Muscle of leg (tissue), 11 donors: ENCODE measurements around the gene SIK3. TPM values are rescaled to one million over a fixed set of nuclear protein-coding genes. Genes with fewer than 3 reads are reported as not detected.

Source experiments
- DNase-seq: peaks from one replicate; pipeline ENCODE4 v3.0.0; 2013
- H3K27ac ChIP-seq: one replicate; pipeline ENCODE4 v1.5.1; 2013; ENCODE audit warnings: mild to moderate bottlenecking, low read length, control low read depth
- H3K27me3 ChIP-seq: one replicate; pipeline ENCODE4 v1.6.1; 2013; ENCODE audit warnings: low read length; ENCODE audit not compliant: control insufficient read depth, insufficient read depth
- H3K36me3 ChIP-seq: one replicate; pipeline ENCODE4 v1.6.1; 2013; ENCODE audit warnings: low read length; ENCODE audit not compliant: control insufficient read depth, insufficient read depth
- H3K4me1 ChIP-seq: one replicate; pipeline ENCODE4 v1.6.1; 2013; ENCODE audit warnings: low read length; ENCODE audit not compliant: control insufficient read depth, insufficient read depth
- H3K4me3 ChIP-seq: one replicate; pipeline ENCODE4 v1.5.1; 2013; ENCODE audit warnings: low read length, control low read depth
- H3K9me3 ChIP-seq: replicated peaks from 2 replicates; pipeline ENCODE4 v1.6.1; 2013; ENCODE audit warnings: low read depth, low read length; ENCODE audit not compliant: control insufficient read depth
- WGBS: methylation state at CpG from one replicate; pipeline ENCODE4 v1.1.5; 2013; ENCODE audit warnings: missing lambda C conversion rate; ENCODE audit not compliant: insufficient coverage; 5-methylcytosine and 5-hydroxymethylcytosine counted together
- polyA plus RNA-seq, 8 donors: library from polyadenylated mRNA; unstranded; fragments of 120-200 nt; gene quantifications; one replicate each; pipeline versions ENCODE4 v1.2.1 to v1.2.3, GENCODE V29; 2013; ENCODE audit warnings: inconsistent platforms in 1 of 8, low replicate concordance in 1 of 8; ENCODE audit not compliant: insufficient read length in 8 of 8, insufficient read depth in 1 of 8
- total RNA-seq: library from RNA; stranded (reverse); fragments of 120-200 nt; gene quantifications from one replicate; pipeline ENCODE4 v1.2.4, GENCODE V29; 2013

Gene SIK3
- total and polyA plus RNA-seq, 9 donors = 20.0 to 35.0 (median 29.5) TPM

DNA sequence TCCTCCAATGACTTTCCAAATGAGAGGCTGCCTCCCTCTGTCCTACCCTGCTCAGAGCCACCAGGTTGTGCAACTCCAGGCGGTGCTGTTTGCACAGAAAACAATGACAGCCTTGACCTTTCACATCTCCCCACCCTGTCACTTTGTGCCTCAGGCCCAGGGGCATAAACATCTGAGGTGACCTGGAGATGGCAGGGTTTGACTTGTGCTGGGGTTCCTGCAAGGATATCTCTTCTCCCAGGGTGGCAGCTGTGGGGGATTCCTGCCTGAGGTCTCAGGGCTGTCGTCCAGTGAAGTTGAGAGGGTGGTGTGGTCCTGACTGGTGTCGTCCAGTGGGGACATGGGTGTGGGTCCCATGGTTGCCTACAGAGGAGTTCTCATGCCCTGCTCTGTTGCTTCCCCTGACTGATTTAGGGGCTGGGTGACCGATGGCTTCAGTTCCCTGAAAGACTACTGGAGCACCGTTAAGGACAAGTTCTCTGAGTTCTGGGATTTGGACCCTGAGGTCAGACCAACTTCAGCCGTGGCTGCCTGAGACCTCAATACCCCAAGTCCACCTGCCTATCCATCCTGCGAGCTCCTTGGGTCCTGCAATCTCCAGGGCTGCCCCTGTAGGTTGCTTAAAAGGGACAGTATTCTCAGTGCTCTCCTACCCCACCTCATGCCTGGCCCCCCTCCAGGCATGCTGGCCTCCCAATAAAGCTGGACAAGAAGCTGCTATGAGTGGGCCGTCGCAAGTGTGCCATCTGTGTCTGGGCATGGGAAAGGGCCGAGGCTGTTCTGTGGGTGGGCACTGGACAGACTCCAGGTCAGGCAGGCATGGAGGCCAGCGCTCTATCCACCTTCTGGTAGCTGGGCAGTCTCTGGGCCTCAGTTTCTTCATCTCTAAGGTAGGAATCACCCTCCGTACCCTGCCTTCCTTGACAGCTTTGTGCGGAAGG, 265.6 kb downstream of the SIK3 start:
- 80% methylated on average over 7 of the region's 13 CpGs for WGBS
- Histone ChIP-seq H3K36me3 (no peaks in the 10 kb centered on the region), H3K27me3 (no peaks in the 10 kb centered on the region), H3K9me3 (no peaks in the 10 kb centered on the region), H3K4me3 (no peak overlapping the region), H3K4me1 (peaks cover 22% of the 10 kb centered on the region), H3K27ac (no peak overlapping the region)
- DNase-seq = no peak

GRCh38 chr11:116831790-116832349, 266.4 kb downstream of the SIK3 start:
- no peak for DNase-seq
- Histone ChIP-seq H3K27ac (no peak overlapping the region), H3K9me3 (no peaks in the 10 kb centered on the region), H3K4me3 (no peak overlapping the region), H3K4me1 (peaks cover 22% of the 10 kb centered on the region), H3K36me3 (no peaks in the 10 kb centered on the region), H3K27me3 (no peaks in the 10 kb centered on the region)
- 95% methylated on average over 2 of the region's 7 CpGs for WGBS

GRCh38 chr11:116830184-116830912, 267.9 kb downstream of the SIK3 start:
- Histone ChIP-seq H3K9me3 (no peaks in the 10 kb centered on the region), H3K4me1 (peaks cover 11% of the 10 kb centered on the region), H3K36me3 (no peaks in the 10 kb centered on the region), H3K27me3 (no peaks in the 10 kb centered on the region), H3K4me3 (no peak overlapping the region), H3K27ac (no peak overlapping the region)
- 92% methylated on average over 13 of the region's 17 CpGs for WGBS
- no peak for DNase-seq

DNA sequence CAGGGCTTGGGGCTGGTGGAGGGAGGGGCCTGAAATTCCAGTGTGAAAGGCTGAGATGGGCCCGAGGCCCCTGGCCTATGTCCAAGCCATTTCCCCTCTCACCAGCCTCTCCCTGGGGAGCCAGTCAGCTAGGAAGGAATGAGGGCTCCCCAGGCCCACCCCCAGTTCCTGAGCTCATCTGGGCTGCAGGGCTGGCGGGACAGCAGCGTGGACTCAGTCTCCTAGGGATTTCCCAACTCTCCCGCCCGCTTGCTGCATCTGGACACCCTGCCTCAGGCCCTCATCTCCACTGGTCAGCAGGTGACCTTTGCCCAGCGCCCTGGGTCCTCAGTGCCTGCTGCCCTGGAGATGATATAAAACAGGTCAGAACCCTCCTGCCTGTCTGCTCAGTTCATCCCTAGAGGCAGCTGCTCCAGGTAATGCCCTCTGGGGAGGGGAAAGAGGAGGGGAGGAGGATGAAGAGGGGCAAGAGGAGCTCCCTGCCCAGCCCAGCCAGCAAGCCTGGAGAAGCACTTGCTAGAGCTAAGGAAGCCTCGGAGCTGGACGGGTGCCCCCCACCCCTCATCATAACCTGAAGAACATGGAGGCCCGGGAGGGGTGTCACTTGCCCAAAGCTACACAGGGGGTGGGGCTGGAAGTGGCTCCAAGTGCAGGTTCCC, 268.6 kb downstream of the SIK3 start, which contains the start of gene APOC3:
TSS of gene APOC3 (plus strand) at position 383 of the 659 bp plus-strand sequence. CDS start 676 bp downstream, outside the sequence.
- DNase-seq = no peak
- Histone ChIP-seq H3K27ac (no peak within 1 kb of the TSS), H3K27me3 (no peaks in the 10 kb centered on the region), H3K36me3 (no peaks in the 10 kb centered on the region), H3K4me1 (peaks cover 4% of the 10 kb centered on the region), H3K4me3 (no peak within 1 kb of the TSS), H3K9me3 (no peaks in the 10 kb centered on the region)
- 73% methylated on average over 5 of the region's 9 CpGs for WGBS

DNA sequence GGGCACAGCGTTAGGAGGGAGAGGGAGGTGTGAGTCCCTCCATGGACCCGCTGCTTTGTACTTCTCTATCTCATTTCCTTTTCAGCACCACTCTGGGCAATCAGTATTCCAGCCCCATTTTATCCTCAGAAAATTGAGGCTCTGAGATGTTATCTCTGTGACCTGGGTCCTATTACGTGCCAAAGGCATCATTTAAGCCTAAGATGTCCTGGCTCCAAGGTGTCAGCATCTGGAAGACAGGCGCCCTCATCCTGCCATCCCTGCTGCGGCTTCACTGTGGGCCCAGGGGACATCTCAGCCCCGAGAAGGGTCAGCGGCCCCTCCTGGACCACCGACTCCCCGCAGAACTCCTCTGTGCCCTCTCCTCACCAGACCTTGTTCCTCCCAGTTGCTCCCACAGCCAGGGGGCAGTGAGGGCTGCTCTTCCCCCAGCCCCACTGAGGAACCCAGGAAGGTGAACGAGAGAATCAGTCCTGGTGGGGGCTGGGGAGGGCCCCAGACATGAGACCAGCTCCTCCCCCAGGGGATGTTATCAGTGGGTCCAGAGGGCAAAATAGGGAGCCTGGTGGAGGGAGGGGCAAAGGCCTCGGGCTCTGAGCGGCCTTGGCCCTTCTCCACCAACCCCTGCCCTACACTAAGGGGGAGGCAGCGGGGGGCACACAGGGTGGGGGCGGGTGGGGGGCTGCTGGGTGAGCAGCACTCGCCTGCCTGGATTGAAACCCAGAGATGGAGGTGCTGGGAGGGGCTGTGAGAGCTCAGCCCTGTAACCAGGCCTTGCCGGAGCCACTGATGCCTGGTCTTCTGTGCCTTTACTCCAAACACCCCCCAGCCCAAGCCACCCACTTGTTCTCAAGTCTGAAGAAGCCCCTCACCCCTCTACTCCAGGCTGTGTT, 269.4 kb downstream of the SIK3 start:
- Histone ChIP-seq H3K27ac (no peak overlapping the region), H3K36me3 (no peaks in the 10 kb centered on the region), H3K27me3 (no peaks in the 10 kb centered on the region), H3K9me3 (no peaks in the 10 kb centered on the region), H3K4me1 (peaks cover 3% of the 10 kb centered on the region), H3K4me3 (no peak overlapping the region)
- WGBS = 44% methylated on average over 4 of the region's 16 CpGs
- DNase-seq = no peak

DNA sequence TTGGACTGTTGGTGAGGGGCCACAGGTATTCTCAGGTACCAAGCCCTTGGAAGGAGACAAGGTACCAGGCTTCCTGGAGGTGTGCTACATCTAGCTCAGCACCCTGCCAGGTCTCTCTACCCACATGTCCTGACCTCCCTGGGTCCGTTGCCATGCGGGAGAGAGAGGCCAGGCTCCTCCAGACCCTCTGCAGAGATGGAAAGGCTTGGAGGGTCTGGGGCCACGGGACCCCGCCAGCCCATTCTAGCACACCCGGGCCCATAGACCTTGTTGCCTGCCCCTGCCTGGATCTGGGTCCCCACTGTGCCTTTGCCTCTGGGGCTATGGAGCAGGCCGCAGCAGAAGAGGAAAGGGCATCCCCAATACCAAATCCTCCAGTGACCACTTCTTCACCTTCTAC, 270.8 kb downstream of the SIK3 start:
- no peaks in the 10 kb centered on the region for H3K9me3 ChIP-seq
- no peak for DNase-seq
- WGBS = 87% methylated on average over 5 of the region's 6 CpGs
- H3K4me1 ChIP-seq = peaks cover 3% of the 10 kb centered on the region
- H3K27me3 ChIP-seq = no peaks in the 10 kb centered on the region
- no peak overlapping the region for H3K4me3 ChIP-seq
- H3K36me3 ChIP-seq = no peaks in the 10 kb centered on the region
- H3K27ac ChIP-seq = no peak overlapping the region

- no peak overlapping the region for H3K4me3 ChIP-seq
- H3K9me3 ChIP-seq = no peaks in the 10 kb centered on the region
- H3K36me3 ChIP-seq = no peaks in the 10 kb centered on the region
- WGBS = 40% methylated on average over 8 of the region's 9 CpGs
- H3K27me3 ChIP-seq = no peaks in the 10 kb centered on the region
- no peak overlapping the region for H3K27ac ChIP-seq
- DNase-seq = no peak
- H3K4me1 ChIP-seq = peaks cover 3% of the 10 kb centered on the region
These were observed 271.3 kb downstream of the SIK3 start for GRCh38 chr11:116826751-116827431.

- Histone ChIP-seq H3K9me3 (no peaks in the 10 kb centered on the region), H3K36me3 (no peaks in the 10 kb centered on the region), H3K27ac (no peak overlapping the region), H3K27me3 (peaks cover 2% of the 10 kb centered on the region), H3K4me1 (peaks cover 3% of the 10 kb centered on the region), H3K4me3 (no peak overlapping the region)
- 79% methylated on average over 22 of the region's 22 CpGs for WGBS
- no peak for DNase-seq
These were observed 272.1 kb downstream of the SIK3 start for GRCh38 chr11:116825854-116826750.
